Retinal pigment epithelial cell (primary cell): ENCODE measurements around the gene EOLA1.
"Not testable (repeated sequence)": the region's sequence is repeated elsewhere in the genome, so short reads cannot be mapped to it uniquely, and the experiment has no call there.

Source experiments
- DNase-seq: peaks from one replicate; pipeline ENCODE4 v3.0.0-alpha.2; 2010; ENCODE audit warnings: low read depth
- H3K4me3 ChIP-seq: 2 replicates; pipeline ENCODE4 v1.5.1; 2011; ENCODE audit warnings: mild to moderate bottlenecking, low read length, control low read depth, moderate library complexity
- TF ChIP-seq, protein P1 (sequence below): conservative IDR thresholded peaks from 2 replicates; pipeline ENCODE4 v1.5.1; 2011; ENCODE audit warnings: low read depth, low read length, control low read depth, inconsistent platforms

EOLA1 gene

DNA sequence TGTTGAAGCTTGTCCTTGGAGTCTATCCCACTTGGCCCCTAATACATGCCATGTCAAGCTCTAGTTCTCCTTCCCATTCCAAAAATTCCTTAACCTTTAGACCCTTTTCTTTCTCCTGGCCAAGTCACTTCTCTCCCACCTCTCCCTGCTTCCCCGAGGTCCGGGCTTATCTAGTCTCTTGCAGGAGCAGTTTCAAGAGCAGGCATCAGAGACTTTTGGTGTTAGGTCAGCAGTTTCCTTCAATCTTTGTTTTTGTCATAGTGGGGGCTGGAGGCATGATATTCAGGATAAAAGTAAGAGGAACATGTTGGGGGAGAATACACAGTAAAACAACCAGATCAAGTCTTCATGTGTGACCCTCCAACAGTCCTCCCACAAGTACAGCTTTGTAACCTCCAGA is 24.2 kb upstream of the EOLA1 start:
- no peak overlapping the region for H3K4me3 ChIP-seq
- TF ChIP-seq, protein P1, sequence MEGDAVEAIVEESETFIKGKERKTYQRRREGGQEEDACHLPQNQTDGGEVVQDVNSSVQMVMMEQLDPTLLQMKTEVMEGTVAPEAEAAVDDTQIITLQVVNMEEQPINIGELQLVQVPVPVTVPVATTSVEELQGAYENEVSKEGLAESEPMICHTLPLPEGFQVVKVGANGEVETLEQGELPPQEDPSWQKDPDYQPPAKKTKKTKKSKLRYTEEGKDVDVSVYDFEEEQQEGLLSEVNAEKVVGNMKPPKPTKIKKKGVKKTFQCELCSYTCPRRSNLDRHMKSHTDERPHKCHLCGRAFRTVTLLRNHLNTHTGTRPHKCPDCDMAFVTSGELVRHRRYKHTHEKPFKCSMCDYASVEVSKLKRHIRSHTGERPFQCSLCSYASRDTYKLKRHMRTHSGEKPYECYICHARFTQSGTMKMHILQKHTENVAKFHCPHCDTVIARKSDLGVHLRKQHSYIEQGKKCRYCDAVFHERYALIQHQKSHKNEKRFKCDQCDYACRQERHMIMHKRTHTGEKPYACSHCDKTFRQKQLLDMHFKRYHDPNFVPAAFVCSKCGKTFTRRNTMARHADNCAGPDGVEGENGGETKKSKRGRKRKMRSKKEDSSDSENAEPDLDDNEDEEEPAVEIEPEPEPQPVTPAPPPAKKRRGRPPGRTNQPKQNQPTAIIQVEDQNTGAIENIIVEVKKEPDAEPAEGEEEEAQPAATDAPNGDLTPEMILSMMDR = no peak
- DNase-seq = no peak

DNA sequence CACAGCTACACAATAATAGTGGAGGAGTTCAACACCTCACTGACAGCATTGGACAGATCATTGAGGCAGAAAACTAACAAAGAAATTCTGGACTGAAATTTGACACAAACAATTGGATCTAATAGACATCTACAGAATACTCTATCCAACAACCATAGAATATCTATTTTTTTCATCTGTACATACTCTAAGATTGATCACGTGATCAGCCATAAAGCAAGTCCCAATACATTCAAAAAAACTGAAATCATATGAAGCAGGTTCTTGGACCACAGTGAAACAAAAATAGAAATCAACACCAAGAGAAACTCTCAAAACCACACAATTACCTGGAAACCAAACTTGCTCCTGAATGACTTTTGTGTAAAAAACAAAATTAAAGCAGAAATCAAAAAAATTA is 23.5 kb upstream of the EOLA1 start:
- DNase-seq = no peak
- TF ChIP-seq, protein P1 = no peak
- H3K4me3 ChIP-seq = no peak overlapping the region

DNA sequence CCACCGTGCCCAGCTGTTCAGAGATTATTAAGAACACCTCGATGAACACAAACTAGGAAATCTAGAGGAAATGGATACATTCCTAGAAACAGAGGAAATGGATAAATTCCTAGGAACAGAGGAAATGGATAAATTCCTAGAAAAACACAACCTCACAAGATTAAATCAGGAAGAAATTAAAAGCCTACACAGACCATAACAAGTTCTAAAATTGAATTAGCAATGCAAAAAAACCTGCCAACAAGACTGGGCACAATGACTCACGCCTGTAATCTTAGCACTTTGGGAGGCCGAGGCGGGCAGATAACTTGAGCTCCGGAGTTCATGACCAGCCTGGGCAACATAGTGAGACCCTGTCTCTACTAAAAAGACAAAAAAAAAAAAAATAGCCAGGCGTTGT is 22.6 kb upstream of the EOLA1 start:
- TF ChIP-seq, protein P1 = no peak

DNA sequence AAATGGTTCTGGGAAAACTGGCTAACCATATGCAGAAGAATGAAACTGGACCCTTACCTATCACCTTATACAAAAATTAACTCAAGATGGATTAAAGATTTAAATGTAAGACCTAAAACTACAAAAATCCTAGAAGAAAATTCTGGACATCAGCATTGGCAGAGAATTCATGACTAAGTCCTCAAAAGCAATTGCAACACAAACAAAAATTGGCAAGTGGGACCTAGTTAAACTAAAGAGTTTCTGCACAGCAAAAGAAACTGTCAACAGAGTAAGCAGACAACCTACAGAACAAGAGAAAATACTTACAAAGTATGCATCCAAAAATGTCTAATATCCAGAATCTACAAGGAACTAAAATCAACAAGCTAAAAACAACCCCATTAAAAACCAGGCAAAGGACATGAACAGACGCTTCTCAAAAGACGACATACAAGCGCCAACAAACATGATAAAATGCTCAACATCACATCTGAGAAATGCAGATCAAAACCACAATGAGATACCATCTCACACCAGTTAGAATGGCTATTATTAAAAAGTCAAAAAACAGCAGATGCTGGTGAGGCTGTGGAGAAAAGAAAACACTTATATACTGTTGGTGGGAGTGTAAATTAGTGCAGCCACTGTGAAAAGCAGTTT is 20.1 kb upstream of the EOLA1 start:
- not testable (repeated sequence) for DNase-seq, H3K4me3 ChIP-seq

More for the DNA sequence above, 22.6 kb upstream of the EOLA1 start:
- DNase-seq = no peak
- H3K4me3 ChIP-seq = no peak overlapping the region

DNA sequence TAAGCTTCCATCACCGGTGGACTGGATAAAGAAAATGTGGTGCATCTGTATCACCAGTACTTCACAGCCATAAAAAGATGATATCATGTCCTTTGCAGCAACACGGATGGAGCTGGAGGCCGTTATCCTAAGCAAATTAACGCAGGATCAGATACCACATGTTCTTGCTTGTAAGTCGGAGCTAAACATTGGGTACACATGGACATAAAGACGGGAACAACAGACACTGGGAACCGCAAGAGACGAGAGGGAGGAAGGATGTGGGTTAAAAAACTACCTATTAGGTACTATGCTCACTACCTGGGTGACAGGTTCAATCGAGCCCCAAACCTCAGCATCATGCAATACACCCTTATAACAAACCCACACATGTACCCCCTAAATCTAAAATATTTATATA is 19.4 kb upstream of the EOLA1 start:
- TF ChIP-seq, protein P1 = no peak
- DNase-seq = no peak
- H3K4me3 ChIP-seq = no peak overlapping the region

DNA sequence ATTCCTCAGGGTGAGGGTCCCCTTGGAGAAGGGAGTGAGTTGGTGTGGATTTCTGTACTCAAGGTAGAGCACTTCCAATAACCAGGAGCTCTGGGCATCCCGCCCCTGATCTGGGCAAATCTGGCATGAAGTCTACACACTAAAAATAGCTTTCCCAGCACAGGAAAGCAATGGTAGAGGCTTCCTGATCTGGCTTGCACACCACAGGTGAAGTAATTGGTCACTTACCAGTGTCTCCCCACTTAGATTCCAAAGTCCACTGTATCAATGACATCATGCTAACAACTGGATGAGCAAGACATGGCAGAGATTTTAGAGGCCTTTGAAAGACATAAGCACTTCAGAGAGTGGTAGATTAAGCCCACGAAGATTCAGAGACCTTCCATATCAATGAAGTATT is 17.9 kb upstream of the EOLA1 start:
- DNase-seq = no peak
- TF ChIP-seq, protein P1 = no peak
- H3K4me3 ChIP-seq = no peak overlapping the region

DNA sequence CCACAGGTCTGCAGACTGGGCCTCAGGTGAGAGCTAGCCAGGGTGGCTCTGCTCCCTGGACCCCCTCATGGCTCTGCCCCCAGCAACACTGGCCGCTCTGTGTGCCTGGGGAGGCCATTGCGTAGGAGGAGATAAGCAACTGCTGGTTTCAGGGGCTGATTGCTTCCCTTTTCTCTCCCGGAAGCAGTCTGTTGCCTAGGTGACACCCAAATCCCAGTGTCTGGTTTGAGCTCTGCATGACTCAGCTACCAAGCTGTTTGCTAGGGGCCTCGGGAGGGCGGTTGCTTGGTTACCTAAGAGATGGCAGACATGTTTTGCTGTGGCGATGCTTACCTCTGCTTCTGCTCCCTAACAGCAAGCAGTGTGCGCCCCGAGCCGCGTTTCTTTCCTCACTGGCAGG is 15.4 kb upstream of the EOLA1 start:
- not testable (repeated sequence) for H3K4me3 ChIP-seq

DNA sequence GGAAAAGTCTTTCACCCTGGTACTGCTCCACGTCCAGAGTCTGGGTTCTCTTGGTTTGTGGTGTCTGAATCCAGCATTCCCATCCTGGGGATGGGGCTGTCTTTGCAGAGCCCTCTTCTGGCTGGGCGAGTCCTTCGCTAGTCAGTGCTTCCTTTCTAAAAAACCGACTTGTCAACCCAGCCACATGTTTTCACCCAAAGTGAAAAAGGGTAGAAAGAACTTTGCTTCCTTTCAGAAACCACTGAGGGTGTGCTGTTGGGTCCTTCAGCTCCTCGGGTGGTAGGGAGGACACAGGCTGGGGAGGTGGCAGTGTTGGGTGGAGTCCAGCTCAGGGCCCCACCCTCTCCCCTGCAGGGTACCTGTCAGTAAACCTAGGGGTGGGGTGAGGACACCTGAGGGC is 14.9 kb upstream of the EOLA1 start:
- not testable (repeated sequence) for DNase-seq, H3K4me3 ChIP-seq

More for the DNA sequence above, 15.4 kb upstream of the EOLA1 start:
- DNase-seq = not testable (repeated sequence)

DNA sequence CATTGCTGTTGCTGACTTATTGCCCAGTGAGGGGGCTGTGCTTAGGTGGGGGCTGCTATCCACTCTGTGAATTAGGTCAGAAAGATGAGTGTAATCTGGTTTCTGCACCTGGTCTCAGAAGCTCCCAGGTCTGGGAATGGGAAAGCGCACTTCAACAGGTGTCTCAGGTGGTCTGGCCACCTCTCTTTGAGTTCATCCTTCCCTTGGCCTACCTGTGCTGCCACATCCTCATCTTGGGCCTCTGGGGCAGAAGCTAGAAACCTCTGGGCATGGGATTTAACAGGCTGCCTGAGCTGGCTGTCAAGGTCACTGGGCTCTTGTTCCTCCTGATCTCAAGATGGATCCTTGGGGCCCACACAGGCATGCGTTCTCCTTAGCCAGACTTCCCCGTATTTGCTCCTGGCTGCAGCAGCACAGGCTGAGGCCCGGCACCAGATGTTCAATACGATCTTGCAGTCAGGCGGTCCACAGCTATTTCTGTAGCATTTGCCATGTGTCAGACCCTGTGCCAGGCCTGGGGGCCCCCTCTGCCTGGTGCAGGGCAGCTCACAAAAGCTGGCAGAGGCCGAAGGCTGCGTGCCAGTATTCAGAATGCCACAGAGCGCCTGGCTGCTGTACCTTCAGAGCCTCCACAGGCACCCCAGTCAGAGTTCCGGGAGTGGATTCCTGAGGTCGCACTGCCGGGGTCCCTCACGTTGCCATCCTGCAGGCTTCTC is 14.3 kb upstream of the EOLA1 start:
- not testable (repeated sequence) for DNase-seq, H3K4me3 ChIP-seq
